Measurements from ENCODE around the gene UBE4A.

The UBE4A gene

DNA sequence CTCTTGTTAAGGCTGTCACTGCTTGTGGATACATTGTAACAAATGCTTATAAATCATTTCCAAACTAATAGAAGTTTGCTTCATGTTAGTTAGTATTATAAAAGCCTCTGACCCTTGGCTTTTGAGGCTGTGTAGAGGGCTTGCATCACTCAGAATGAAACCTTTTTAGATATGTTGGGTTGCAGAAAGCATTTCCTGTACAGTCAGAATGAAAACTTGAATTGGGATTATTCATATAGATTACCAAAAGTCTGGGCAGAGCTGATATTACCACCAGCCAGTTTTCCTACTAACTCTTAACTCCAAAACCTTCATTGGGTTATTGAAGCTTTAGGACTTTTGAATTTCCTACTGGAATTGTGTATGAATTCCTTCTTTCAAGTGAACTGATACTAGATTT lies 88.9 kb downstream of the UBE4A start:
- Histone ChIP-seq H3K27me3 (ENCODE audit: insufficient read depth, low read length, poor library complexity) (no peaks in the 10 kb centered on the region), H3K27ac (ENCODE audit: low read length) (no peak overlapping the region), H3K4me1 (ENCODE audit: insufficient read depth, low read length) (peaks cover under 1% of the 10 kb centered on the region; the same call in 1 of the 2 replicates), H3K9me3 (ENCODE audit: insufficient read depth, low read length, severe bottlenecking) (no peaks in the 10 kb centered on the region), H3K79me2 (ENCODE audit: insufficient read depth, low read length) (peaks cover 98% of the 10 kb centered on the region), H2AFZ (ENCODE audit: low read depth, low read length) (no peak overlapping the region), H3K36me3 (ENCODE audit: insufficient read depth, low read length) (peaks cover 67% of the 10 kb centered on the region), H3K4me3 (ENCODE audit: low read depth in 1 of 2, low read length in 2 of 2) (no peak overlapping the region), H3K9ac (ENCODE audit: low read depth, low read length) (no peak overlapping the region), H4K20me1 (ENCODE audit: insufficient read depth, low read length) (peaks cover 86% of the 10 kb centered on the region), H3K4me2 (ENCODE audit: insufficient read depth, low read length) (no peak overlapping the region)
- no peak for ATAC-seq (ENCODE audit: insufficient read depth, low read depth)
- DNase-seq = no peak
- no peak for TF ChIP-seq EZH2 (IDR thresholded peaks at IDR 0.05; ENCODE audit: borderline replicate concordance, low read depth, low read length, severe bottlenecking)
- TF ChIP-seq, protein P1, sequence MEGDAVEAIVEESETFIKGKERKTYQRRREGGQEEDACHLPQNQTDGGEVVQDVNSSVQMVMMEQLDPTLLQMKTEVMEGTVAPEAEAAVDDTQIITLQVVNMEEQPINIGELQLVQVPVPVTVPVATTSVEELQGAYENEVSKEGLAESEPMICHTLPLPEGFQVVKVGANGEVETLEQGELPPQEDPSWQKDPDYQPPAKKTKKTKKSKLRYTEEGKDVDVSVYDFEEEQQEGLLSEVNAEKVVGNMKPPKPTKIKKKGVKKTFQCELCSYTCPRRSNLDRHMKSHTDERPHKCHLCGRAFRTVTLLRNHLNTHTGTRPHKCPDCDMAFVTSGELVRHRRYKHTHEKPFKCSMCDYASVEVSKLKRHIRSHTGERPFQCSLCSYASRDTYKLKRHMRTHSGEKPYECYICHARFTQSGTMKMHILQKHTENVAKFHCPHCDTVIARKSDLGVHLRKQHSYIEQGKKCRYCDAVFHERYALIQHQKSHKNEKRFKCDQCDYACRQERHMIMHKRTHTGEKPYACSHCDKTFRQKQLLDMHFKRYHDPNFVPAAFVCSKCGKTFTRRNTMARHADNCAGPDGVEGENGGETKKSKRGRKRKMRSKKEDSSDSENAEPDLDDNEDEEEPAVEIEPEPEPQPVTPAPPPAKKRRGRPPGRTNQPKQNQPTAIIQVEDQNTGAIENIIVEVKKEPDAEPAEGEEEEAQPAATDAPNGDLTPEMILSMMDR (IDR thresholded peaks at IDR 0.05; ENCODE audit: borderline replicate concordance, extremely low read depth, low read length, poor library complexity, severe bottlenecking) = no peak

Measured in DND-41 (cell line).